CD14-positive monocyte (primary cell): ENCODE data around the gene RAB6A. TPM values are rescaled to one million over a fixed set of nuclear protein-coding genes. Genes with fewer than 3 reads are reported as not detected.

Experiments used
- DNase-seq, 3 donors: peaks; one replicate each; pipeline ENCODE4 v3.0.0-alpha.2; 2011 to 2022
- H2AFZ ChIP-seq: 2 replicates; pipeline ENCODE4 v1.6.0; 2012; ENCODE audit warnings: mild to moderate bottlenecking, low read depth, low read length, inconsistent platforms; ENCODE audit not compliant: insufficient read depth, poor library complexity, severe bottlenecking
- H3K27ac ChIP-seq, 2 donors: 1 replicate in 1 of 2; 2 replicates in 1 of 2; pipeline ENCODE4 v1.5.1; 2012 to 2013; ENCODE audit warnings: low read length in 2 of 2, control low read depth in 1 of 2, inconsistent platforms in 1 of 2, low read depth in 1 of 2, mild to moderate bottlenecking in 1 of 2
- H3K27me3 ChIP-seq, 2 donors: one replicate each; pipeline versions ENCODE4 v1.6.0 to v1.6.1; 2011 to 2013; ENCODE audit warnings: low read length in 2 of 2; ENCODE audit not compliant: control insufficient read depth in 2 of 2, insufficient read depth in 2 of 2
- H3K36me3 ChIP-seq, 2 donors: replicated peaks in 1 of 2; 1 replicate in 1 of 2; 2 replicates in 1 of 2; pipeline versions ENCODE4 v1.5.1 to v1.6.1; 2012 to 2013; ENCODE audit warnings: low read length in 2 of 2, control low read depth in 1 of 2, inconsistent platforms in 1 of 2, mild to moderate bottlenecking in 1 of 2; ENCODE audit not compliant: insufficient read depth in 2 of 2, control insufficient read depth in 1 of 2
- H3K4me1 ChIP-seq, 2 donors: 1 replicate in 1 of 2; 2 replicates in 1 of 2; pipeline versions ENCODE4 v1.5.1 to v1.6.1; 2012 to 2013; ENCODE audit warnings: low read length in 2 of 2, control low read depth in 1 of 2, inconsistent platforms in 1 of 2, mild to moderate bottlenecking in 1 of 2, moderate library complexity in 1 of 2; ENCODE audit not compliant: insufficient read depth in 2 of 2, control insufficient read depth in 1 of 2
- H3K4me2 ChIP-seq: replicated peaks from 2 replicates; pipeline ENCODE3; 2012; ENCODE audit warnings: low read length, moderate library complexity, mild to moderate bottlenecking; ENCODE audit not compliant: poor library complexity, severe bottlenecking; ENCODE audit errors: extremely low read depth
- H3K4me3 ChIP-seq, 3 experiments: fragments of 200-600 bp in 1 of 3; sonication (generic) in 1 of 3; replicated peaks in 1 of 3; 1 replicate in 2 of 3; 2 replicates in 1 of 3; pipeline ENCODE4 v1.5.1; 2011 to 2013; ENCODE audit warnings: low read length in 3 of 3, mild to moderate bottlenecking in 3 of 3, control low read depth in 2 of 3, low read depth in 2 of 3, inconsistent platforms in 1 of 3, moderate library complexity in 1 of 3
- H3K79me2 ChIP-seq: 2 replicates; pipeline ENCODE4 v1.6.0; 2012; ENCODE audit warnings: mild to moderate bottlenecking, control low read depth, inconsistent platforms, low read length, moderate library complexity; ENCODE audit not compliant: insufficient read depth
- H3K9ac ChIP-seq: 2 replicates; pipeline ENCODE4 v1.6.0; 2017; ENCODE audit warnings: low read length, mild to moderate bottlenecking; ENCODE audit not compliant: insufficient read depth, poor library complexity, severe bottlenecking
- H3K9me3 ChIP-seq, 2 donors: replicated peaks in 1 of 2; 1 replicate in 1 of 2; 2 replicates in 1 of 2; pipeline versions ENCODE4 v1.5.1 to v1.6.1; 2012 to 2013; ENCODE audit warnings: low read length in 2 of 2, control low read depth in 1 of 2; ENCODE audit not compliant: control insufficient read depth in 1 of 2, insufficient read depth in 1 of 2
- H4K20me1 ChIP-seq: 2 replicates; pipeline ENCODE4 v1.6.0; 2012; ENCODE audit warnings: mild to moderate bottlenecking, low read length, control low read depth, moderate library complexity; ENCODE audit not compliant: insufficient read depth
- H3K27ac Mint-ChIP-seq, 7 donors: one replicate each; pipeline ENCODE4 v1.8.0; 2020; ENCODE audit warnings: mild to moderate bottlenecking in 7 of 7, mixed read lengths in 7 of 7, moderate library complexity in 6 of 7, inconsistent platforms in 2 of 7
- H3K27me3 Mint-ChIP-seq, 3 donors: one replicate each; pipeline ENCODE4 v1.8.0; 2021 to 2022; ENCODE audit warnings: low read depth in 3 of 3, mild to moderate bottlenecking in 3 of 3, mixed read lengths in 3 of 3, moderate library complexity in 3 of 3, inconsistent platforms in 1 of 3
- H3K36me3 Mint-ChIP-seq, 2 donors: one replicate each; pipeline ENCODE4 v1.8.0; 2020; ENCODE audit warnings: mixed read lengths in 2 of 2, inconsistent platforms in 1 of 2, mild to moderate bottlenecking in 1 of 2
- H3K4me1 Mint-ChIP-seq: one replicate; pipeline ENCODE4 v1.8.0; 2020; ENCODE audit warnings: mild to moderate bottlenecking, mixed read lengths
- H3K4me3 Mint-ChIP-seq, 2 donors: one replicate each; pipeline ENCODE4 v1.8.0; 2020; ENCODE audit warnings: mild to moderate bottlenecking in 2 of 2, mixed read lengths in 2 of 2, moderate library complexity in 1 of 2
- H3K9me3 Mint-ChIP-seq, 7 donors: one replicate each; pipeline ENCODE4 v1.8.0; 2020 to 2022; ENCODE audit warnings: mixed read lengths in 7 of 7, mild to moderate bottlenecking in 6 of 7, moderate library complexity in 6 of 7, inconsistent platforms in 2 of 7
- WGBS: methylation state at CpG from one replicate; pipeline ENCODE4 v1.1.5; 2013; ENCODE audit warnings: missing lambda C conversion rate; ENCODE audit not compliant: insufficient coverage; 5-methylcytosine and 5-hydroxymethylcytosine counted together
- intact Hi-C, 2 donors: fragments of 100-400 bp; cut with micrococcal nuclease; formaldehyde crosslinking; loops; one replicate each; pipeline versions ENCODE4 v1.15.0 to v1.15.1; 2023
- polyA plus RNA-seq, 3 donors: library from polyadenylated mRNA; depleted of rRNA in 1 of 3; unstranded in 2 of 3; stranded (reverse) in 1 of 3; fragments of 300-500 nt in 2 of 3; fragments of >200 nt in 1 of 3; fragmentation: Illumina TruSeq in 2 of 3; gene quantifications; 1 replicate in 2 of 3; 2 replicates in 1 of 3; pipeline ENCODE4 v1.2.3, GENCODE V29; 2012 to 2021
- TF ChIP-seq, protein P1 (sequence below): fragments of 200-600 bp; IDR thresholded peaks from one replicate; pipeline ENCODE4 v1.8.0; 2022; ENCODE audit warnings: antibody characterized with exemption, mild to moderate bottlenecking

RAB6A gene
- polyA plus RNA-seq, 3 donors = 38.3 to 91.3 (median 78.6) TPM

DNA sequence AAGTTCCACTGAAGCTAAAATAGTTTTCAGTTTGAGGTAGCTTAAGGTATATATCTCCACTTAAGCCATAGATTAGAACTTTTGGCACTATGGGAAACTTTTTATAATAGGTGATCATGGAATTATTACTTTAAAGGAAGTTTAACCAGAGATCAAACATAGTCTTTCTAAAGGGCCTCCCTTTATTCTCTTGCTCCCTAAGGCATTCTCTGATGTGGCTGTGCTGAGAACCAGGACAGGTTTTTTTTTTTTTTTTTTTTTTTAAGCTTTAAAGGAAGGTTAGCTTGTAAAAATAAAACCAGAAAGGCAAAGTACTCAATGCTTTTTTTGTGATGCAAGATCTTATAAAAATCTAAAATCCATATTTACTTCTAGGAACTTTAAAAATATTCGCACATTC, 23.9 kb upstream of the RAB6A start:
- Histone ChIP-seq H3K79me2 (peaks cover 14% of the 10 kb centered on the region), H3K27me3 (no peaks in the 10 kb centered on the region), H3K4me1 (peaks cover 16 to 25% of the 10 kb centered on the region in 2 donors), H2AFZ (no peak overlapping the region), H3K9ac (no peak overlapping the region), H3K36me3 (no peaks in the 10 kb centered on the region), H3K9me3 (no peaks in the 10 kb centered on the region), H3K4me3 (no peak overlapping the region), H4K20me1 (no peaks in the 10 kb centered on the region), H3K4me2 (no peak overlapping the region), H3K27ac (no peak overlapping the region)
- intact Hi-C loops = loop anchor here in 1 of 2 donors (5.0 kb wide), 1 partner anchor 32 kb away; no protein-coding TSS in a partner anchor
- no peak for DNase-seq
- Mint-ChIP-seq H3K9me3 (no peaks in the 10 kb centered on the region), H3K36me3 (no peaks in the 10 kb centered on the region), H3K27ac (no peak overlapping the region), H3K27me3 (peaks cover 2 to 4% (median 3%) of the 10 kb centered on the region in 3 donors), H3K4me1 (peaks cover 6% of the 10 kb centered on the region), H3K4me3 (no peak overlapping the region)
- TF ChIP-seq, protein P1, sequence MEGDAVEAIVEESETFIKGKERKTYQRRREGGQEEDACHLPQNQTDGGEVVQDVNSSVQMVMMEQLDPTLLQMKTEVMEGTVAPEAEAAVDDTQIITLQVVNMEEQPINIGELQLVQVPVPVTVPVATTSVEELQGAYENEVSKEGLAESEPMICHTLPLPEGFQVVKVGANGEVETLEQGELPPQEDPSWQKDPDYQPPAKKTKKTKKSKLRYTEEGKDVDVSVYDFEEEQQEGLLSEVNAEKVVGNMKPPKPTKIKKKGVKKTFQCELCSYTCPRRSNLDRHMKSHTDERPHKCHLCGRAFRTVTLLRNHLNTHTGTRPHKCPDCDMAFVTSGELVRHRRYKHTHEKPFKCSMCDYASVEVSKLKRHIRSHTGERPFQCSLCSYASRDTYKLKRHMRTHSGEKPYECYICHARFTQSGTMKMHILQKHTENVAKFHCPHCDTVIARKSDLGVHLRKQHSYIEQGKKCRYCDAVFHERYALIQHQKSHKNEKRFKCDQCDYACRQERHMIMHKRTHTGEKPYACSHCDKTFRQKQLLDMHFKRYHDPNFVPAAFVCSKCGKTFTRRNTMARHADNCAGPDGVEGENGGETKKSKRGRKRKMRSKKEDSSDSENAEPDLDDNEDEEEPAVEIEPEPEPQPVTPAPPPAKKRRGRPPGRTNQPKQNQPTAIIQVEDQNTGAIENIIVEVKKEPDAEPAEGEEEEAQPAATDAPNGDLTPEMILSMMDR = no peak
- no CpG with 5 or more reads among the region's 1 CpG for WGBS

GRCh38 chr11:73784080-73784634, 23.3 kb upstream of the RAB6A start:
- H3K4me3 Mint-ChIP-seq = no peak overlapping the region
- H3K4me3 ChIP-seq = no peak overlapping the region
- no peak for DNase-seq
- no peaks in the 10 kb centered on the region for H3K36me3 ChIP-seq
- intact Hi-C loops = no loop called here
- peaks cover 2 to 4% (median 3%) of the 10 kb centered on the region in 3 donors for H3K27me3 Mint-ChIP-seq
- H3K27ac ChIP-seq = no peak overlapping the region
- no peak overlapping the region for H2AFZ ChIP-seq
- H4K20me1 ChIP-seq = no peaks in the 10 kb centered on the region
- 100% methylated on average over 2 of the region's 6 CpGs for WGBS
- H3K4me1 ChIP-seq = peaks cover 17 to 29% of the 10 kb centered on the region in 2 donors
- peaks cover 6% of the 10 kb centered on the region for H3K4me1 Mint-ChIP-seq
- TF ChIP-seq, protein P1 = no peak
- peaks cover 9% of the 10 kb centered on the region for H3K79me2 ChIP-seq
- no peak overlapping the region for H3K27ac Mint-ChIP-seq
- no peaks in the 10 kb centered on the region for H3K27me3 ChIP-seq
- H3K9me3 Mint-ChIP-seq = peaks cover 0 to under 1% (median 0%) of the 10 kb centered on the region in 7 donors
- H3K9ac ChIP-seq = no peak overlapping the region
- no peak overlapping the region for H3K4me2 ChIP-seq
- H3K36me3 Mint-ChIP-seq = no peaks in the 10 kb centered on the region
- H3K9me3 ChIP-seq = no peaks in the 10 kb centered on the region
